GM19043 (cell line): Measurements from ENCODE around the gene LRRC3C.
A peak's percentile ranks its signal among the peaks of the same experiment; 100 is the strongest.

Experiments used
- ATAC-seq: cut with Tn5 transposase; IDR thresholded peaks from one replicate; pipeline ENCODE4 v1.9.1; 2021; ENCODE audit warnings: low read depth; ENCODE audit not compliant: unreplicated experiment

LRRC3C gene

GRCh38 chr17:39973496-39973895 lies 46.0 kb downstream of the LRRC3C start:
- ATAC-seq = no peak

GRCh38 chr17:39974433-39974832 lies 46.9 kb downstream of the LRRC3C start:
- no peak for ATAC-seq

- no peak for ATAC-seq
These were observed 48.3 kb downstream of the LRRC3C start for GRCh38 chr17:39975801-39976200.

- ATAC-seq = no peak
These were observed 51.6 kb downstream of the LRRC3C start for GRCh38 chr17:39979016-39979670.

- ATAC-seq = no peak
These were observed 52.4 kb downstream of the LRRC3C start for GRCh38 chr17:39979893-39980350.

- ATAC-seq = peak; percentile 95
These were observed 53.0 kb downstream of the LRRC3C start, which contains the start of gene PSMD3 for GRCh38 chr17:39980351-39981206. Gene PSMD3 (plus strand): TSS chr17:39980807. CDS start chr17:39980971, 164 bp downstream.

GRCh38 chr17:39981207-39981741 lies 53.7 kb downstream of the LRRC3C start:
- ATAC-seq = no peak

GRCh38 chr17:39981766-39982375 lies 54.3 kb downstream of the LRRC3C start:
- no peak for ATAC-seq

- no peak for ATAC-seq
These were observed 60.8 kb downstream of the LRRC3C start for GRCh38 chr17:39988206-39988810.

- no peak for ATAC-seq
These were observed 66.9 kb downstream of the LRRC3C start for GRCh38 chr17:39994448-39994847.
